ENCODE data around the gene SETBP1. TPM values are rescaled to one million over a fixed set of nuclear protein-coding genes. Genes with fewer than 3 reads are reported as not detected.

SETBP1 gene
- total and polyA plus RNA-seq, 4 donors = 23.1 to 39.8 (median 27.8) TPM

DNA sequence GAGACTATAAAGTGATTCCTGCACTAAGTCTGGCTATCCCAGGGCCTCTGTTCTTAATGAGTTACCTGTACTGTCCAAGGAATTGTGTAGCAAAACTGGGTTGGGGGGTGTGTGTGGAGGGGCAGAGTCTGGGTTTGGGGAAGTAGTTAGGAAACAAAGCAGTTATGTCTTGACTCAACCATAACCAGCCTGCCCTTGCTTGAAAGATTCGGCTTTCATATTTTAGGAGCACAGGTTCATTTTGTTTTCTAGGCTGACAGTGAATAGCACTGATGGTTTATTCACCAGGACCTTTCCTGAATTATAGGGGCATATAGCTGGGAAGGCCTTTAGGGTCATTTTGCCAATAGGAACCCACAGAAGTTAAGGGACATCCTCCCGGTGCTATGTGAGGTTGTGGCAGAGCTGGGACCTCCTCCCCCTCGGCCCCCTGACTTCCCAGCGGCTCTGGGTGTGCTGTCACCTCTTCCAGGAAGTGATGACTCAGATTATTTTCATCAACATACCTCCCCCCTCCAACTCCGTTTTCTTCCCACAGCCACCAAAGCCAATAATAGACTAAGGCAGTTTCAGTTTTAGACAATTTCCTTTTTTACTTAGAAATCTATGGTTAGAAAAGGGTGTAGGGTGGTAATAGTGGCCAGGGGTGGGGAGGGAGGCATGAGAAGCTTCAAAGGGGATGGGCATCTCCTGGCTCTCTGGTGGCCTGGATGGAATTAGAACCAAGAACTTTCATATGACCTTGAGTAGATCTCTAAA lies 44.8 kb downstream of the SETBP1 start:
- no peak for DNase-seq (ENCODE audit: low read depth in 4 of 6, low spot score in 6 of 6)
- Histone ChIP-seq H3K27me3 (ENCODE audit: control insufficient read depth, insufficient read depth, low read length) (no peaks in the 10 kb centered on the region), H3K4me3 (ENCODE audit: low read depth, low read length) (no peak overlapping the region), H3K36me3 (ENCODE audit: control insufficient read depth, insufficient read depth, low read length) (no peaks in the 10 kb centered on the region), H3K27ac (ENCODE audit: low read depth, low read length) (no peak overlapping the region), H3K9me3 (ENCODE audit: control insufficient read depth, insufficient read depth, low read length) (no peaks in the 10 kb centered on the region), H3K4me1 (ENCODE audit: control insufficient read depth, insufficient read depth, low read length) (peaks cover 21% of the 10 kb centered on the region)
- 100% methylated on average over 1 of the region's 5 CpGs for WGBS (ENCODE audit: insufficient coverage)

GRCh38 chr18:44726059-44726421 lies 45.4 kb downstream of the SETBP1 start:
- H3K27ac ChIP-seq (ENCODE audit: low read depth, low read length) = no peak overlapping the region
- no peak for DNase-seq (ENCODE audit: low read depth in 4 of 6, low spot score in 6 of 6)
- no peaks in the 10 kb centered on the region for H3K27me3 ChIP-seq (ENCODE audit: control insufficient read depth, insufficient read depth, low read length)
- no peak overlapping the region for H3K4me3 ChIP-seq (ENCODE audit: low read depth, low read length)
- no peaks in the 10 kb centered on the region for H3K9me3 ChIP-seq (ENCODE audit: control insufficient read depth, insufficient read depth, low read length)
- H3K36me3 ChIP-seq (ENCODE audit: control insufficient read depth, insufficient read depth, low read length) = no peaks in the 10 kb centered on the region
- peaks cover 21% of the 10 kb centered on the region for H3K4me1 ChIP-seq (ENCODE audit: control insufficient read depth, insufficient read depth, low read length)

DNA sequence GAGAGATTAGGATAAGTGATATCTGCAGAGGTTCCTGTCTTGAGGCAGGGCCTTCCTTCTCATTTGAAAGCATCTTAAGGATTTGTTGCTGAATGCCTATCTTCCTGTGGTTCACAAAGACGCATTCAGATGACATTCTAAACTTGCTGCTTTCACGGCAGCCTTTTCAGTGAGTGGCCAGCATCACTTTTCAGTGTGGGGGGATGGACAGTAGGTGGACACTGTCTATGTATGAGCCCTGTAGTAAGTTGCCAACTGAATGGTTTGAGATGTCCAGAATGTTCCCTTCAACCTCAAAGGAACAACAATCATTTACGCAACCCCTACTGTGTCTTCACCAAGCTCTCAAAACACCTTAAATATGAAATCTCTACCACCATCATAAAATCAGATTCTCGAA lies 46.6 kb downstream of the SETBP1 start:
- Histone ChIP-seq H3K27ac (ENCODE audit: low read depth, low read length) (no peak overlapping the region), H3K4me1 (ENCODE audit: control insufficient read depth, insufficient read depth, low read length) (peaks cover 20% of the 10 kb centered on the region), H3K27me3 (ENCODE audit: control insufficient read depth, insufficient read depth, low read length) (no peaks in the 10 kb centered on the region), H3K4me3 (ENCODE audit: low read depth, low read length) (no peak overlapping the region), H3K36me3 (ENCODE audit: control insufficient read depth, insufficient read depth, low read length) (no peaks in the 10 kb centered on the region), H3K9me3 (ENCODE audit: control insufficient read depth, insufficient read depth, low read length) (no peaks in the 10 kb centered on the region)
- WGBS (ENCODE audit: insufficient coverage) = 43% methylated on average over 2 of the region's 4 CpGs
- no peak for DNase-seq (ENCODE audit: low read depth in 4 of 6, low spot score in 6 of 6)

- WGBS (ENCODE audit: insufficient coverage) = 76% methylated on average over 3 of the region's 5 CpGs
- Histone ChIP-seq H3K27ac (ENCODE audit: low read depth, low read length) (no peak overlapping the region), H3K27me3 (ENCODE audit: control insufficient read depth, insufficient read depth, low read length) (no peaks in the 10 kb centered on the region), H3K36me3 (ENCODE audit: control insufficient read depth, insufficient read depth, low read length) (no peaks in the 10 kb centered on the region), H3K4me1 (ENCODE audit: control insufficient read depth, insufficient read depth, low read length) (peaks cover 9% of the 10 kb centered on the region), H3K9me3 (ENCODE audit: control insufficient read depth, insufficient read depth, low read length) (no peaks in the 10 kb centered on the region), H3K4me3 (ENCODE audit: low read depth, low read length) (no peak overlapping the region)
- DNase-seq (ENCODE audit: low read depth in 4 of 6, low spot score in 6 of 6) = no peak
Measured at GRCh38 chr18:44729631-44730101, 49.0 kb downstream of the SETBP1 start.

DNA sequence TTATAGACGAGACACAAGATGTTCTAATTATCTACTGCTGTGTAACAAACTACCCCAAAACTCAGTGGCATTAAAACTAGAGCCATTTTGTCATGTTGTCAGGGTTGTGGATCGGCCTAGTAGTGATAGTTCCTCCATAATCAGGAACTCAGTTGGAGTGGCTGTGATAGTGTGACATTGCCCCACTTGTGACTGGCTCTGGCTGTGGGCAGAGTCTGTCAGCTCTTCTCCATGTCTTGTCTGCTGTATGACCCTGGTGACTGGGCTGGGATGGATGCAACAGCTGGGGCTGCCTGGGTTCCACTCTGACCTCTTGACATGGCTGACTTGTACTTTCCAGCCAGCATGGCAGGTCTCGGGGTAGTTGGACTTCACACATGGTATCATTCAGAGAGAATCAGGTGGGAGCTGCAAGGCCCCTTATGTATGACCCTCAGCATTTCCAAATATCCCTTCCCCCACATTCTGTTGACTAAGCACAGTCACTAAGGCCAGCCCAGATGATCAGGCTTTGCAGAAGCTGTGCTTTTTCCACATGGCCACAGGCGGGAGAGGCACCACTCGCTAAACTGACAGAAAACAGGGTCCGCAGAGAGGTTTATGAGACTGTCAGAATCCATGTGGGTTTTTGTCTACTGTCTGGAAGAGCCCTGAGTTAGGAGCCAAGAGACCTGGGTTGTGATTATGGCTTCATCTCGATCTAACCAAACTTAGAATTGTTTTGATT lies 50.3 kb downstream of the SETBP1 start:
- no peak for DNase-seq (ENCODE audit: low read depth in 4 of 6, low spot score in 6 of 6)
- Histone ChIP-seq H3K4me3 (ENCODE audit: low read depth, low read length) (no peak overlapping the region), H3K4me1 (ENCODE audit: control insufficient read depth, insufficient read depth, low read length) (peaks cover 3% of the 10 kb centered on the region), H3K9me3 (ENCODE audit: control insufficient read depth, insufficient read depth, low read length) (no peaks in the 10 kb centered on the region), H3K36me3 (ENCODE audit: control insufficient read depth, insufficient read depth, low read length) (no peaks in the 10 kb centered on the region), H3K27ac (ENCODE audit: low read depth, low read length) (no peak overlapping the region), H3K27me3 (ENCODE audit: control insufficient read depth, insufficient read depth, low read length) (no peaks in the 10 kb centered on the region)
- WGBS (ENCODE audit: insufficient coverage) = 100% methylated on average over 3 of the region's 7 CpGs

DNA sequence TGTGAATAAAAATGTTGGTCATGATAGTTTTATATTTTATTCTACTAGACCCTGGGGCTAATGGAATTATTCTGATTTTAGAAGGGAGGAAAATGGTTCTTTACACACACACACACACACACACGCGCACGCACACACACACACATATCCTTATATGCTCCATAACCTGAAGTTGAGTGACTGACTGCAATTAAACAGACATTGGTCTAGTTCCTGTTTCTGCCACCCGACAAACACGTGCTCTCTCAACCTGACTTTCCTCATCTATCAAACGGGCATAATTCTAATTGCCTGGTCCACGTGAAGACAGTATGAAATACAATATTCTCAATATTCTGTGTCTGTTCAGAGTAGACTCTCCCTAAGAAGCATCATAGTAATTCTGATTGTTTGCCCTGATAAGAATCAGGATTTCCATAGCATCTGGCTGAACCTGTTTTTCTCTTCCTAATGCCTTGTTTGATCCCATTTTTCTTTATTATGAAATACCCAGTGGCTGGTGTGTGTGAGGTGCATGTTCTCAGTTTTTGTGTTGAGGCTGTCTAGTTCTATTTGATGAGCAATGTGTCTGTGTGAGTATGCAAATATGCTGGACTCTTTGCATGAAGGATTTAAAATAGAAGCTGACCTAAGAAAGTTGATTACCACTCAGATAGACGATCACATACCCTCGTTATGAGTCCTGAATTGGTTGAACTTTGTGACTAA lies 51.0 kb downstream of the SETBP1 start:
- Histone ChIP-seq H3K9me3 (ENCODE audit: control insufficient read depth, insufficient read depth, low read length) (no peaks in the 10 kb centered on the region), H3K27me3 (ENCODE audit: control insufficient read depth, insufficient read depth, low read length) (no peaks in the 10 kb centered on the region), H3K27ac (ENCODE audit: low read depth, low read length) (no peak overlapping the region), H3K4me1 (ENCODE audit: control insufficient read depth, insufficient read depth, low read length) (peaks cover 3% of the 10 kb centered on the region), H3K4me3 (ENCODE audit: low read depth, low read length) (no peak overlapping the region), H3K36me3 (ENCODE audit: control insufficient read depth, insufficient read depth, low read length) (no peaks in the 10 kb centered on the region)
- 86% methylated on average over 4 of the region's 9 CpGs for WGBS (ENCODE audit: insufficient coverage)
- no peak for DNase-seq (ENCODE audit: low read depth in 4 of 6, low spot score in 6 of 6)

GRCh38 chr18:44732238-44732563 lies 51.5 kb downstream of the SETBP1 start:
- no peaks in the 10 kb centered on the region for H3K9me3 ChIP-seq (ENCODE audit: control insufficient read depth, insufficient read depth, low read length)
- DNase-seq (ENCODE audit: low read depth in 4 of 6, low spot score in 6 of 6) = no peak
- no peak overlapping the region for H3K4me3 ChIP-seq (ENCODE audit: low read depth, low read length)
- H3K27me3 ChIP-seq (ENCODE audit: control insufficient read depth, insufficient read depth, low read length) = no peaks in the 10 kb centered on the region
- peaks cover 3% of the 10 kb centered on the region for H3K4me1 ChIP-seq (ENCODE audit: control insufficient read depth, insufficient read depth, low read length)
- 76% methylated on average over 8 of the region's 9 CpGs for WGBS (ENCODE audit: insufficient coverage)
- no peak overlapping the region for H3K27ac ChIP-seq (ENCODE audit: low read depth, low read length)
- no peaks in the 10 kb centered on the region for H3K36me3 ChIP-seq (ENCODE audit: control insufficient read depth, insufficient read depth, low read length)

GRCh38 chr18:44732599-44732998 lies 51.9 kb downstream of the SETBP1 start:
- DNase-seq (ENCODE audit: low read depth in 4 of 6, low spot score in 6 of 6) = no peak
- Histone ChIP-seq H3K9me3 (ENCODE audit: control insufficient read depth, insufficient read depth, low read length) (no peaks in the 10 kb centered on the region), H3K4me1 (ENCODE audit: control insufficient read depth, insufficient read depth, low read length) (peaks cover 3% of the 10 kb centered on the region), H3K27me3 (ENCODE audit: control insufficient read depth, insufficient read depth, low read length) (no peaks in the 10 kb centered on the region), H3K4me3 (ENCODE audit: low read depth, low read length) (no peak overlapping the region), H3K36me3 (ENCODE audit: control insufficient read depth, insufficient read depth, low read length) (no peaks in the 10 kb centered on the region), H3K27ac (ENCODE audit: low read depth, low read length) (no peak overlapping the region)
- 90% methylated on average over 3 of the region's 5 CpGs for WGBS (ENCODE audit: insufficient coverage)

- H3K36me3 ChIP-seq (ENCODE audit: control insufficient read depth, insufficient read depth, low read length) = no peaks in the 10 kb centered on the region
- H3K4me3 ChIP-seq (ENCODE audit: low read depth, low read length) = no peak overlapping the region
- H3K27ac ChIP-seq (ENCODE audit: low read depth, low read length) = no peak overlapping the region
- peaks cover 3% of the 10 kb centered on the region for H3K4me1 ChIP-seq (ENCODE audit: control insufficient read depth, insufficient read depth, low read length)
- H3K27me3 ChIP-seq (ENCODE audit: control insufficient read depth, insufficient read depth, low read length) = no peaks in the 10 kb centered on the region
- DNase-seq (ENCODE audit: low read depth in 4 of 6, low spot score in 6 of 6) = no peak
- no peaks in the 10 kb centered on the region for H3K9me3 ChIP-seq (ENCODE audit: control insufficient read depth, insufficient read depth, low read length)
- 61% methylated on average over 6 of the region's 8 CpGs for whole genome bisulfite sequencing (ENCODE audit: insufficient coverage)
Measured at GRCh38 chr18:44733069-44733753, 52.5 kb downstream of the SETBP1 start.

Data from spinal cord (tissue), 10 donors.